ENCODE measurements around the gene RBM47.

DNA sequence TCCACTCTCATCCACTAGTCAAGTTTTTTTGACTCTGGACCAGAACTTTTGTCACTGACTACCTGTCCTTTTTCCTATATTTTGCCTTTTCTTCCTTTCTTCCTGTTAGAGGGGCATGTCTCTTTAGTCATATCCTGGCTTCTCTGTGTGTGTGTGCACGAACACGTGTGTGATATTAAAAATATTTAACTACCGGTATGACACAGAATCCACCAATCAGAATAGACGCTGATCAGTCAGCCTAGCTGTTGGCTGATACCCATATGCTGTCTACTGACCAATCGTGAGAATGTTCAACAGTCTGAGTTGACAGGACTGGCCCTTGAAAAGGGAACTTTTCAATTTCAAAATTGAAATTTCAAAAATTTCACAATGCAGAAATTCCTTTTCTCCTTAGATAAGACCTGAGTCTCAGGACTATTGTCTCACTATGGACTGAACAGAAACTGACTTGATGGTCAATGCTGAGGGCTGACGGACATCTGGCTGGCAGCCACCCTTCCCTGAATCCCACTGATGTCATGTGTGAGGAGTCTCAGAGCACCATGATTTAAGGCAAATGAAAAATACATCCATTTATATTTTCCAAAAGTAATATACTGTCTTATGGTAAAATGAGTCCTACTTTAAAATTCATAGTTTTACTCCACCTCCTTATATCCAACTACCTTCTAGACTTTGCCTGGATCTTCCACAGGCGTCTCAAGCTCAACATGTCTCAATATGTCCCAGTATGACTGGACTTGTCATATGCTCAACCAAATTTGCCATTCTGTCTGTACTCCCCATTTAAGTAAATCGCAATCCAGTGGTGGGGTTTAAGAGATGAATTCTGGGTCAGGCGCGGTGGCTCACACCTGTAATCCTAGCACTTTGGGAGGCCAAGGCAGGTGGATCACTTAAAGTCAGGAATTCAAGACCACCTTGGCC, 216.5 kb downstream of the RBM47 start:
- TF ChIP-seq CTCF (IDR thresholded peaks at IDR 0.05) (no peak), POLR2A (IDR thresholded peaks at IDR 0.05) (no peak)

All from vagina (tissue), 2 donors.